Neural cell (in vitro differentiated cells): ENCODE measurements around the gene HCAR2. TPM values are rescaled to one million over a fixed set of nuclear protein-coding genes. Genes with fewer than 3 reads are reported as not detected.
"Not testable (repeated sequence)": the region's sequence is repeated elsewhere in the genome, so short reads cannot be mapped to it uniquely, and the experiment has no call there.

Source experiments
- H2AFZ ChIP-seq: fragments of 200-600, 300-800 bp; sonication (generic), shearing (Covaris generic); 2 replicates; pipeline ENCODE4 v1.6.0; 2014; ENCODE audit warnings: low read depth, mild to moderate bottlenecking, antibody characterized with exemption, low read length, moderate library complexity
- H3F3A ChIP-seq: fragments of 200-600 bp; shearing (Covaris generic); 2 replicates; pipeline ENCODE4 v1.6.1; 2016; ENCODE audit warnings: mild to moderate bottlenecking, moderate library complexity, mixed read lengths, antibody characterized with exemption, low read length; ENCODE audit not compliant: insufficient read depth, poor library complexity, severe bottlenecking
- H3K27ac ChIP-seq: fragments of 200-600, 300-800 bp; sonication (generic), shearing (Covaris generic); 2 replicates; pipeline ENCODE4 v1.5.1; 2014; ENCODE audit warnings: mild to moderate bottlenecking, low read length, moderate library complexity
- H3K27me3 ChIP-seq: fragments of 300-800, 200-600 bp; sonication (generic), shearing (Covaris generic); 2 replicates; pipeline ENCODE4 v1.6.0; 2014; ENCODE audit warnings: mild to moderate bottlenecking, low read depth, low read length, moderate library complexity; ENCODE audit not compliant: insufficient read depth
- H3K36me3 ChIP-seq: fragments of 300-800, 200-600 bp; sonication (generic), shearing (Covaris generic); 2 replicates; pipeline ENCODE4 v1.5.1; 2014; ENCODE audit warnings: mild to moderate bottlenecking, antibody characterized with exemption, low read length, moderate library complexity; ENCODE audit not compliant: insufficient read depth
- H3K4me2 ChIP-seq: fragments of 300-800, 200-600 bp; sonication (generic), shearing (Covaris generic); 2 replicates; pipeline ENCODE4 v1.6.0; 2014; ENCODE audit warnings: mild to moderate bottlenecking, low read length
- H3K4me3 ChIP-seq: fragments of 300-800, 200-600 bp; sonication (generic), shearing (Covaris generic); 2 replicates; pipeline ENCODE4 v1.5.1; 2014; ENCODE audit warnings: mild to moderate bottlenecking, low read length, moderate library complexity
- H3K79me2 ChIP-seq: fragments of 200-600 bp; shearing (Covaris generic); replicated peaks from 2 replicates; pipeline ENCODE4 v1.6.0; 2014; ENCODE audit warnings: mild to moderate bottlenecking, low read length, moderate library complexity; ENCODE audit not compliant: insufficient read depth
- H3K9ac ChIP-seq: fragments of 300-800, 200-600 bp; sonication (generic), shearing (Covaris generic); 2 replicates; pipeline ENCODE4 v1.6.1; 2016; ENCODE audit warnings: mild to moderate bottlenecking, low read length, mixed read lengths
- H3K9me2 ChIP-seq: fragments of 200-600 bp; shearing (Covaris generic); 2 replicates; pipeline ENCODE4 v1.6.1; 2016; ENCODE audit warnings: mild to moderate bottlenecking, low read length, mixed read lengths; ENCODE audit not compliant: insufficient read depth
- H3K9me3 ChIP-seq: fragments of 200-600, 300-800 bp; sonication (generic), shearing (Covaris generic); 2 replicates; pipeline ENCODE4 v1.6.1; 2016; ENCODE audit warnings: mild to moderate bottlenecking, mixed run types, low read length, moderate library complexity, mixed read lengths
- H4K20me1 ChIP-seq: fragments of 200-600 bp; shearing (Covaris generic); 2 replicates; pipeline ENCODE4 v1.6.1; 2016; ENCODE audit warnings: mild to moderate bottlenecking, mixed run types; ENCODE audit not compliant: insufficient read depth
- CTCF ChIP-seq: fragments of 450-650 bp; IDR thresholded peaks from 2 replicates; pipeline ENCODE4 v1.5.1; 2014; ENCODE audit warnings: antibody characterized with exemption, mild to moderate bottlenecking, moderate library complexity; ENCODE audit not compliant: poor library complexity, severe bottlenecking
- EP300 ChIP-seq: fragments of 450-650 bp; conservative IDR thresholded peaks from 2 replicates; pipeline ENCODE4 v1.6.1; 2014; ENCODE audit warnings: antibody characterized with exemption, mild to moderate bottlenecking, moderate library complexity; ENCODE audit not compliant: poor library complexity, severe bottlenecking
- EZH2 ChIP-seq: fragments of 200-600, 300-800 bp; shearing (Covaris generic), sonication (generic); IDR thresholded peaks from 2 replicates; pipeline ENCODE4 v1.6.1; 2014; ENCODE audit warnings: antibody characterized with exemption, low read length, borderline replicate concordance, mild to moderate bottlenecking; ENCODE audit not compliant: insufficient read depth, poor library complexity, severe bottlenecking
- MXI1 ChIP-seq: fragments of 450-650 bp; conservative IDR thresholded peaks from 2 replicates; pipeline ENCODE4 v1.6.1; 2014; ENCODE audit warnings: antibody characterized with exemption, mild to moderate bottlenecking; ENCODE audit not compliant: poor library complexity, severe bottlenecking
- POLR2AphosphoS5 ChIP-seq: IDR thresholded peaks from 2 replicates; pipeline ENCODE4 v1.6.1; 2012
- RAD21 ChIP-seq: fragments of 450-650 bp; conservative IDR thresholded peaks from 2 replicates; pipeline ENCODE4 v1.6.1; 2014; ENCODE audit warnings: antibody characterized with exemption, mild to moderate bottlenecking, moderate library complexity
- REST ChIP-seq: IDR thresholded peaks from 2 replicates; pipeline ENCODE4 v1.6.1; 2012; ENCODE audit warnings: borderline replicate concordance
- SMC3 ChIP-seq: fragments of 450-650 bp; conservative IDR thresholded peaks from 2 replicates; pipeline ENCODE4 v1.6.1; 2014; ENCODE audit warnings: antibody characterized with exemption, mild to moderate bottlenecking, moderate library complexity; ENCODE audit not compliant: poor library complexity
- TAF1 ChIP-seq: IDR thresholded peaks from 2 replicates; pipeline ENCODE4 v1.6.1; 2012; ENCODE audit warnings: low read depth
- polyA plus RNA-seq: library from polyadenylated mRNA; depleted of rRNA; stranded (reverse); fragments of >200 nt; gene quantifications from 2 replicates; pipeline ENCODE4 v1.2.3, GENCODE V29; 2014

HCAR2 gene
- polyA plus RNA-seq, 1 donor from 2014 or later = not detected

GRCh38 chr12:122659579-122659978 lies 43.6 kb downstream of the HCAR2 start:
- Histone ChIP-seq H3F3A (no peaks in the 10 kb centered on the region), H4K20me1 (no peaks in the 10 kb centered on the region), H3K27me3 (no peaks in the 10 kb centered on the region), H3K4me2 (no peak overlapping the region), H3K27ac (no peak overlapping the region), H3K9ac (no peak overlapping the region), H3K79me2 (no peaks in the 10 kb centered on the region), H3K9me2 (no peaks in the 10 kb centered on the region), H2AFZ (no peak overlapping the region), H3K9me3 (no peaks in the 10 kb centered on the region), H3K36me3 (no peaks in the 10 kb centered on the region), H3K4me3 (no peak overlapping the region)
- TF ChIP-seq RAD21 = no peak
- no peak for TF ChIP-seq EZH2
- no peak for TF ChIP-seq CTCF
- TF ChIP-seq REST = no peak
- no peak for TF ChIP-seq TAF1
- TF ChIP-seq EP300 = no peak
- no peak for TF ChIP-seq POLR2AphosphoS5
- no peak for TF ChIP-seq SMC3
- TF ChIP-seq MXI1 = no peak

- H2AFZ ChIP-seq = no peak overlapping the region
- no peaks in the 10 kb centered on the region for H3K27me3 ChIP-seq
- H3K36me3 ChIP-seq = no peaks in the 10 kb centered on the region
- H3K79me2 ChIP-seq = no peaks in the 10 kb centered on the region
- H3K9ac ChIP-seq = no peak overlapping the region
- no peak overlapping the region for H3K27ac ChIP-seq
- H3K9me2 ChIP-seq = no peaks in the 10 kb centered on the region
- no peaks in the 10 kb centered on the region for H3F3A ChIP-seq
- no peaks in the 10 kb centered on the region for H4K20me1 ChIP-seq
- H3K9me3 ChIP-seq = no peaks in the 10 kb centered on the region
- TF ChIP-seq MXI1 = no peak
- TF ChIP-seq POLR2AphosphoS5 = no peak
- no peak for TF ChIP-seq SMC3
- no peak for TF ChIP-seq REST
- TF ChIP-seq EZH2 = no peak
- TF ChIP-seq RAD21 = no peak
- no peak for TF ChIP-seq CTCF
- no peak for TF ChIP-seq TAF1
- TF ChIP-seq EP300 = no peak
- no peak overlapping the region for H3K4me2 ChIP-seq
- no peak overlapping the region for H3K4me3 ChIP-seq
Measured at GRCh38 chr12:122656298-122656697, 46.9 kb downstream of the HCAR2 start.

- H3K4me2 ChIP-seq, H3K79me2 ChIP-seq, H3K9me2 ChIP-seq, H3K9ac ChIP-seq, H3F3A ChIP-seq, H2AFZ ChIP-seq, H4K20me1 ChIP-seq, H3K27ac ChIP-seq, H3K4me3 ChIP-seq, H3K36me3 ChIP-seq, H3K27me3 ChIP-seq, H3K9me3 ChIP-seq: not testable (repeated sequence)
Measured at GRCh38 chr12:122653291-122653690, 49.9 kb downstream of the HCAR2 start.
